HG03558 (cell line): Measurements from ENCODE around the gene ELL.
"Not testable (repeated sequence)": the region's sequence is repeated elsewhere in the genome, so short reads cannot be mapped to it uniquely, and the experiment has no call there.

Source experiments
- ATAC-seq: cut with Tn5 transposase; IDR thresholded peaks from one replicate; pipeline ENCODE4 v1.9.1; 2021; ENCODE audit warnings: moderate number of reproducible peaks; ENCODE audit not compliant: unreplicated experiment; ENCODE audit errors: extremely low read depth

Gene ELL

DNA sequence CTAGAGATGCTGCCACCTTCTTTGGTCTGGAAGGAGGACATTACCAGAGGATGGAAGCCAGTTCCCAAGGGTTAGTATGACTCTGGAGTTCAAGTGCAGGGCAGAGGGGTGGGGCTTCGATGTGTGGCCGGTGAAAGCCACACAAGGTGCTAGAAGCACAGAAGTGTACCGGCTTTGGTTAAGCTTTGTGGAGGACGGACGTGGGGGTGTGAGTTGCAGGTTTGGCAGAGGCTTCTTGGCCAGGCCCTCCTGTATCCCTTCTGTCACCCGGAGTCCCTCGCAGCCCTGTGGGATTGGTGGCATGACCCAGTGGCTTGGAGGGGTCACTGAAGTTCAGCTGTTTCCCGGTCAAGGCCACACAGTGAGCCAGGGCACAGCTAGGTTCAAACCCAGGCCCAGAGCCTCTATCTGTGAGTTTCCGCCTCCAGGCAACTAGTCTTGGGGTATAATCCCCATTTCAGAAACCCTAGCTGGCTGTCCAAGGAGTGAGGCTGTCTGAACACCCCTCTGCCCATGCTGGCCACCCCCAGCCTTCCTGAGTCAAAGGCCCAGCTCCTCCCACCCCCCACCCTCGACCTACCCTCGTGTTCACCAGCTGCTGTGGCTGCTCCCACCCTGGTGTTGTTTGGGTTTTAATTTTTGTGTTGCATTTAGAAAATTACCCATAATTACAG lies 107.2 kb downstream of the ELL start:
- no peak for ATAC-seq

GRCh38 chr19:18412610-18413239 lies 109.1 kb downstream of the ELL start:
- no peak for ATAC-seq

DNA sequence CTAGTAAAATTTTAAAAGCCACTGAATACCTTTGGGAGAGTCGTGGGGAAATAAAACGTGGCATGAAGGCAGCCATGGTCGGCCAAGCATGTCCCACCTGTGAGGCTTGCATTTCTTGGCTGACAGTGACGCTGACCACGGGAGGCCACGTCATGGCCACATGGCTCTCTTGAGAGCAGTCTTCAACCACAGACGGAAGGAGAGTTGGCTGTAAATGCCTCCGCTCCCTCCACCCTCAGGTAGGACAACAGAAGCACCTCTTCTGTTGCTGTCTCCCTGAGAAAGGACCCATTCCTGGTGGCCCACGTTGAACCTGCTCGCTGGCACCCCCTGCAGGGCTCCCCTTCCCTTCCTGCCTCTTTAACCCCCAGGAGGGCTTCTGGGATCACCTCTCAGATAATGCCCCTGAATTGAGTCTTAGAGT lies 113.8 kb downstream of the ELL start:
- ATAC-seq = no peak

- ATAC-seq = no peak
Observed at GRCh38 chr19:18406749-18407148, 115.1 kb downstream of the ELL start.

GRCh38 chr19:18405754-18406153 lies 116.1 kb downstream of the ELL start:
- not testable (repeated sequence) for ATAC-seq

- ATAC-seq = not testable (repeated sequence)
Observed at GRCh38 chr19:18402455-18403248, 119.2 kb downstream of the ELL start.

DNA sequence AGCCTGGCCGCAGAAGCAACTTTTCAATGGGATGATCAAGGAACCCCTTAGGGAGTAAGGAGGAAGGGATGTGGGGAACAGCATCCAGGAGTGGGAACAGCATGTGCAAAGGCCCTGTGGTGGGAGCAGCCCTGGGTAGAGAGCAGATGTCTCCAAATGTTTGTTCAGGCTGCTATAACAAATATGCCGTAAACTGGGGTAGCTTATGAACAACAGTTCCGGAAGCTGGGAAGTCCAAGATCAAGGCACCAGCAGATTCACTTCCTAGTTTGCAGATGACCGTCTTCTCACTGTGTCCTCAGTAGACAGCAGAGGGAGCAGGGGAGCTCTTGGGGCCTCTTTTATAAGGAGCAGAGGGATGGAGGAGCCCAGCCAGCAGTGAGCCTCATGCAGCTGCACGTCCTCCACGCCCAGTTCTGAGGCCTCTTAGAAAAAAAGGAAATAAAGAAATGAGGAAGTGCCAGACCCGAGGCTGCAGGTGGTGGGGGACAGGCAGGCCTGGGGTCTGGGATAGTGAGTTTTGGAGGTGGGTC lies 120.2 kb downstream of the ELL start:
- no peak for ATAC-seq

GRCh38 chr19:18399008-18399407 lies 122.9 kb downstream of the ELL start:
- ATAC-seq = no peak

- no peak for ATAC-seq
Observed at GRCh38 chr19:18397242-18398202, 124.3 kb downstream of the ELL start, which contains the start of gene LRRC25. Gene LRRC25, minus strand, starts transcription at chr19:18397622. Its CDS starts 659 bp downstream, at chr19:18396963.

DNA sequence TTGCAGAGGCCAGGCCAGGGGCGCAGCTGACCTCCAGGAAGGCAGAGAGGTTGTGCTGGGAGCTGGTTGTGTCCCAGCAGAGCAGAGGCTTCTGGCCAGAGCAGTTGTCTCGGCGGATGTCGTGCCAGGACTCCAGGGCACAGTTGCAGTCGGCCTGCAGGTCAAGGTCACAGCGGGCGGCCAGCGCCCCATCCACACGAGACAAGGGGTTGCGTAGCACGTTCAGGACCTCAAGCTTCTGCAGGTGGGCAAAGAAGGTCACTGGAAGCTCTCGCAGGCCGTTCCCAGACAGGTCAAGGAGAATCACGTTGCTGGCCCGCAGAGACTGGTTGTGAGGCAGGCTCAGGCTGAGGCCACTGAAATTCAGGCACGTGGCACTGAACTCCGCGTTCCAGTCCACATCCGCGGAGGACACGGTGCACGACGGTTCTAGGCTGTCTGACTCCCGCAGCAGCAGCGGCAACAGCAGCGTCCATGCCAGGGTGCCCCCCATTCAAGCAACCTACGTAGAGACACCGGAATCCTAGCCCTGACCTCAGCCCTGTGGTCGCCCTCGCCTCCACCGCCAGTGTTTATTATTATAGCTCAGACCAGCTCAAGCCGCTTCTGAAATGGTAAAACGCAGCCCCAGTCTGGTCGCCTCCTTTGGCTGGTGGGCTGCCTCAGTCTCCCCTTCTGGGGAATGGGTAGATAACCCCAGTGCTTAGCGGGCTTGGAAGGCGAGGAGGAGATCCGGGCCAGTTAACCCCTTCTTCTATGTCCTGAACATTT lies 125.2 kb downstream of the ELL start:
- no peak for ATAC-seq

- ATAC-seq = no peak
Observed at GRCh38 chr19:18393836-18394235, 128.0 kb downstream of the ELL start.

GRCh38 chr19:18392926-18393325 lies 128.9 kb downstream of the ELL start:
- no peak for ATAC-seq
